ENCODE measurements around the gene NRL. TPM values are rescaled to one million over a fixed set of nuclear protein-coding genes. Genes with fewer than 3 reads are reported as not detected.

NRL gene
- total and polyA plus RNA-seq, 9 of the 15 experiments (the other 6 are each of a cell fraction or from before 2014, with no cell fraction given): 0.07 to 2.7 (median 1.4) TPM; not detected in 1

- TF ChIP-seq ZHX1 (conservative IDR thresholded peaks at IDR 0.05; ENCODE audit: low read length) (no peak), SRSF1 (IDR thresholded peaks at IDR 0.05; ENCODE audit: low read depth, low read length) (no peak), RBBP5 (IDR thresholded peaks at IDR 0.05; ENCODE audit: borderline replicate concordance, insufficient read depth, low read length, poor library complexity, severe bottlenecking) (peak; percentile 56), RBM25 (IDR thresholded peaks at IDR 0.05; ENCODE audit: low read depth, low read length, severe bottlenecking) (peak; percentile 58), POLR2A (conservative IDR thresholded peaks at IDR 0.05) (peak; percentile 74), ILF3 (IDR thresholded peaks at IDR 0.05; ENCODE audit: borderline replicate concordance) (no peak), POLR2B (IDR thresholded peaks at IDR 0.05; ENCODE audit: low read depth, partially characterized antibody) (peak; percentile 19), ZNF318 (IDR thresholded peaks at IDR 0.05; ENCODE audit: borderline replicate concordance in 1 of 2, low read depth in 1 of 2) (no peak), FOXJ2 (tag; IDR thresholded peaks at IDR 0.05) (peak; percentile 47; the same call in 1 of the 2 replicates), ZBTB17 (CRISPR knock-in tag; IDR thresholded peaks at IDR 0.05) (peak; percentile 97), SMAD1 (IDR thresholded peaks at IDR 0.05; ENCODE audit: low read depth, low read length, partially characterized antibody) (peak; percentile 40), CTCF (IDR thresholded peaks at IDR 0.05 in 2 of 3, conservative IDR thresholded peaks at IDR 0.05 in 1 of 3; ENCODE audit: insufficient read depth in 2 of 3, low read depth in 1 of 3, low read length in 3 of 3) (peak in 2 of 3 experiments; percentile 32 to 35; a peak in 2 of 6 replicates), RFX5 (IDR thresholded peaks at IDR 0.05; ENCODE audit: low read depth, low read length) (peak; percentile 43; the same call in 1 of the 2 replicates)
These were observed 26.5 kb upstream of the NRL start, which contains the start of gene EMC9 (continued) for GRCh38 chr14:24141097-24141880.
